Choroid plexus epithelial cell (primary cell): ENCODE measurements around the gene ZCCHC7.
"Not testable (repeated sequence)": the region's sequence is repeated elsewhere in the genome, so short reads cannot be mapped to it uniquely, and the experiment has no call there.

Source experiments
- DNase-seq: peaks from one replicate; pipeline ENCODE4 v3.0.0-alpha.2; 2010; ENCODE audit warnings: low read depth
- H3K4me3 ChIP-seq: 2 replicates; pipeline ENCODE4 v1.5.1; 2011; ENCODE audit warnings: low read depth, mild to moderate bottlenecking, control low read depth, low read length, moderate library complexity
- TF ChIP-seq, protein P1 (sequence below): conservative IDR thresholded peaks from 2 replicates; pipeline ENCODE4 v1.5.1; 2011; ENCODE audit warnings: low read depth, mild to moderate bottlenecking, control low read depth, inconsistent platforms, low read length, moderate library complexity

Gene ZCCHC7

DNA sequence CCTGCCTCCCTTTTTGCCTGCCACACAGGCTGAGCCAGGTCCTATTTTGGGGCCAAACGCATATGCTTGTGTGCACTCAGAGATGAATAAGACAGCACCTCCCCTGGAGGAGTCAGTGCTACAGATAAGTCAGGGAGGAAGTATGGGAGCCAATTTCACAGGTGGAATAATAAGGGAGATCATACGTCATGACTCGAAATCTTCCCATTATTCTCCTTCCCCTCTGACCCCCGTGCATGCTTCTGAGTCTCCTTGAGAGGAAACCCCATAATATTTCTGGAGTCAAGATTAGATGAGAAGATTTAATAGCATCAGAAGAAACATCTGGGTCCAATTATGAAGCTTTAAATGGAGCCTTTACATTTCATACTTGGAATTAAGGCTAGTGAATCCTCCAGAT is 15.1 kb upstream of the ZCCHC7 start:
- TF ChIP-seq, protein P1, sequence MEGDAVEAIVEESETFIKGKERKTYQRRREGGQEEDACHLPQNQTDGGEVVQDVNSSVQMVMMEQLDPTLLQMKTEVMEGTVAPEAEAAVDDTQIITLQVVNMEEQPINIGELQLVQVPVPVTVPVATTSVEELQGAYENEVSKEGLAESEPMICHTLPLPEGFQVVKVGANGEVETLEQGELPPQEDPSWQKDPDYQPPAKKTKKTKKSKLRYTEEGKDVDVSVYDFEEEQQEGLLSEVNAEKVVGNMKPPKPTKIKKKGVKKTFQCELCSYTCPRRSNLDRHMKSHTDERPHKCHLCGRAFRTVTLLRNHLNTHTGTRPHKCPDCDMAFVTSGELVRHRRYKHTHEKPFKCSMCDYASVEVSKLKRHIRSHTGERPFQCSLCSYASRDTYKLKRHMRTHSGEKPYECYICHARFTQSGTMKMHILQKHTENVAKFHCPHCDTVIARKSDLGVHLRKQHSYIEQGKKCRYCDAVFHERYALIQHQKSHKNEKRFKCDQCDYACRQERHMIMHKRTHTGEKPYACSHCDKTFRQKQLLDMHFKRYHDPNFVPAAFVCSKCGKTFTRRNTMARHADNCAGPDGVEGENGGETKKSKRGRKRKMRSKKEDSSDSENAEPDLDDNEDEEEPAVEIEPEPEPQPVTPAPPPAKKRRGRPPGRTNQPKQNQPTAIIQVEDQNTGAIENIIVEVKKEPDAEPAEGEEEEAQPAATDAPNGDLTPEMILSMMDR = no peak
- no peak overlapping the region for H3K4me3 ChIP-seq
- no peak for DNase-seq

DNA sequence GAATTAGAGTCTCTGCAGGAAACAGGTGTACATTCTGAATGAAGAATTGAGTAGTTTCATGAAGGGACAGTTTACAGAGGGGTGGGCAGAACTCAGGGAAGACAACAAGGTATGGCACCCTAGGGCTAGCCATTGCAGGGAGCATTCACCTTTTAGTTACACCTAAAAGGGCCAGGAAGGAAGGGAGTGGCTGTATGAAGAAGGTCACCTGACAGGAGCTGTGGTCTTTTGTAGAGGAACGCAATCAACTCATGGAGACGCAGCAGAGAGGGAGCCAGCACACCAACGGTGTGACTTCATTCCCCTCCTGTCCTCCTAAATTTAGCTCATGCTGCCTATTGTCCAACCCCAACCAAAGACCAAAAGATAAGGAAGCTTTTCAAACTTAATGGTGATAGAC is 12.7 kb upstream of the ZCCHC7 start:
- no peak for DNase-seq
- TF ChIP-seq, protein P1 = no peak
- no peak overlapping the region for H3K4me3 ChIP-seq

DNA sequence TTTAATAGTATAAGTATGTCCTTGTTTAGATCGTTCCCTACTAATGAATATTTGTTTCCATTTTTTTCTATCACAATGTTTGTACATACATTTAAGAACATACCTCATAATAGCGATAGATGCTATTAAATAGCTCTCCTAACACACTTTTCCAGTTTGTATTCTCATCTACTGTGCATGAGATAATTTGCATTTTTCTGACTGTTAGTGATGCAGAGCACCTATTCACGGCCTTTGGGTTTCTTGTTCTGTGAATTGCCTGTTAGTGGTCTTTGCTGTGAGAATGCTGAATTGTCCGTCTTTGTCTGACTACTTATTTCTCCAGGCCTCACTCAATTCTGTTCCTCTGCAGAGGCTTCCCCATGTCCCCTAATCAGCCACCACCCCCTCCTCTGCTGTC is 5.9 kb upstream of the ZCCHC7 start:
- DNase-seq, H3K4me3 ChIP-seq: not testable (repeated sequence)

DNA sequence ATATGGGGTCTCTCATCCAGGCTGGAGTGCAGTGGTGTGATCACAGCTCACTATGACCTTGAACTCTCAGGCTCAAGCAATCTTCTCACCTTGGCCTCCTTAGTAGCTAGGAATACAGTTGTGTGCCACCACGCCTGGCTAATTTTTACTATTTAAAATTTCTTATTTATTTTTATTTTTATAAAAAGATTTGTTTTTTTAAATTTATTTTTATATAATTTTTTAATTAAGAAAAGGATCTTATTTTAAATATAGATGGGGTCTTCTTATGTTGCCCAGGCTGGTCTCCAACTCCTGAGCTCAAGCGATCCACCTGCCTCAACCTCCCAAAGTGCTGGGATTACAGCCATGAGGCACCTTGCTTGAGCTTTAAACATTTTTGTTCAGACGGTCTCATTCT is 2.4 kb upstream of the ZCCHC7 start:
- TF ChIP-seq, protein P1 = no peak
- H3K4me3 ChIP-seq = no peak overlapping the region
- DNase-seq = no peak

DNA sequence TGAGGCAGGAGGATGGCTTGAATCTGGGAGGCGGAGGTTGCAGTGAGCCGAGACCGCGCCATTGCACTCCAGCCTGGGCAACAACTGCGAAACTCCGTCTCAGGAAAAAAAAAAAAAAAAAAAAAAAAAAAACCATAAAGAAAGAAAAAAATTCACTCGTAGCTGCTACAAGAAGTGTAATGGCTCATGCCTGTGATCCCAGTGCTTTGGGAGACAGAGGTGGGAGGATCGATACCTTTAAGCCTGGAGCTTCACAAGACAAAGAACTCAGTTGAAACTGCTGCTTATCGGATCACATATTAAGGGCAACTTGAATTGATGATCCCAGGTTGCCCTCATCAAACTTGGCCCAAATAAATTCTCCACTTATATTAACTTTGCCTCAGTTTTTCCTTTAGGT is 1.0 kb upstream of the ZCCHC7 start:
- peak overlapping the region; percentile 82 for H3K4me3 ChIP-seq
- no peak for DNase-seq
- TF ChIP-seq, protein P1 = no peak

DNA sequence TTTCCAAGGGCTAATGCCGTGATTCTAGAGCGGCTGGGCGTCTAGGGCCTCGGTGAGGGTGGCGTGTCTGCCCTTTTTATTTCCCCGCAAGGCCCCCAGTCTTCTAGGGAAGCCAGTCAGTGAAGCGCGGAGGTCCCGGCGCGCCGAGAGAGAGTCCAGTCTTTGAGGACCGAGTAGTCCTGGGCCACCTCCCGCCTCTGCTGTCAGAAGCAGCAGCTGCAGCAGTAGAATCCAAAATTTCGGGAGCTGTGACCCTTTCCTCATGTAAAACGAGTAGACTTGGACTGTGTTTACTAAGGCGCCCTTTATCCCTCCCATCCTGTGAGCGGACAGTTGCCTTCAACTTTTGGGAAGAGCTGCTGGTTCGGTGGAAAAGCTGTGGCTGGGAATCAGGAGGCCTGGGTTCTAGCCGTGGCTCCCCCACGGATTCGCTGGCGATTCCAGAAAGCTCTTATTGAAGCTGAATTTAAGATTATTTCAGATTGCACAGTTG is 515 bp downstream of the ZCCHC7 start:
- DNase-seq = peak; percentile 23
- peak overlapping the region; percentile 82 for H3K4me3 ChIP-seq

DNA sequence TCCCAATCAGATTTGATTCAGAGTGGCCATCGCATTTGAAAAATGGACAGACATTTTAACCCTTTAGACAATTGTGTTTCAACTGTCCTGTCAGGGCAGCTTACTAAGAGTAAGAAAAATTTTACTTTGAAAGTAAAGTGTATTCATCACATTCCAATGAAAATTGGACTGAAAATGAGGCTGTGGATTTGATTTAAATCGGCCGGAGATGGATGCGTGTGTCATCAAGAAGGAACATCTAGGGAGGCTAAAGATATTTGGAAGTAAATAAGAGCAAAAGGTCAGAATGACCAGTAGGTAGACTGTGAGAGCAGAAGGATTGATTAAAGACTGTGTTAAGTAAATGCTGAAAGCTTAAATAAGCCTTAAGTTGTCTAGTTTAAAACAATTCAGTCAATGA is 1.5 kb downstream of the ZCCHC7 start:
- H3K4me3 ChIP-seq = peak overlapping the region; percentile 82
- TF ChIP-seq, protein P1 = no peak
- no peak for DNase-seq

DNA sequence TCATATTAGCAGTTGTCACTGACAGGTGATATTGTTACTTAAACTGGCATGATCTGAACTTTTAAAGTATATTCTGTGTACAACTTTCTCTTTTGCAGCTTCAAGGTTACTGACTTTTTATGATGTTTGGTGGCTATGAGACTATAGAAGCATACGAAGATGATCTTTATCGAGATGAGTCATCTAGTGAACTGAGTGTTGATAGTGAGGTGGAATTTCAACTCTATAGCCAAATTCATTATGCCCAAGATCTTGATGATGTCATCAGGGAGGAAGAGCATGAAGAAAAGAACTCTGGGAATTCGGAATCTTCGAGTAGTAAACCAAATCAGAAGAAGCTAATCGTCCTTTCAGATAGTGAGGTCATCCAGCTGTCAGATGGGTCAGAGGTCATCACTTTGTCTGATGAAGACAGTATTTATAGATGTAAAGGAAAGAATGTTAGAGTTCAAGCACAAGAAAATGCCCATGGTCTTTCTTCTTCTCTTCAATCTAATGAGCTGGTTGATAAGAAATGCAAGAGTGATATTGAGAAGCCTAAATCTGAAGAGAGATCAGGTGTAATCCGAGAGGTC is 5.9 kb downstream of the ZCCHC7 start:
- no peak for DNase-seq
- TF ChIP-seq, protein P1 = no peak
- no peak overlapping the region for H3K4me3 ChIP-seq
